ENCODE data around the gene NEGR1.

DNA sequence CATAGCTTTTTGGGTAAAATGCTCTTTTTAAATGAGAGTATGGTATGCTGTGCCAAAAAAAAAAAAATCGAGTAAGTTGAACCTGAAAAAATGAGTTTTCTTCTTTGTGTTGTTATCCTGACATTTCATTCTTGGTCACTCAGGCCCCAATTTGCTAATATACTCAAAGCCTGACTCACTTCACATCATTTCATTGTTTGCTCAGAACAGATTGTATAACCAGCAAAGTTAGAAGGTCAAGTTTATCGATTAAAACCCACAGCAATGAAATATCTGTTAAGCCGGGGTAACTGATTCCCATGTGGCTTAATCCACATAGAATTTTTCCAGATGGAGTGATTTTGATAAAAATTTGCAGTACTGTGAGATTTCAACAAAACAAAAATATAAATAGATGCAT lies 363.7 kb downstream of the NEGR1 start:
- TF ChIP-seq CTCF (IDR thresholded peaks at IDR 0.05; ENCODE audit: insufficient read depth, low read depth, low read length): no peak
- TF ChIP-seq EZH2 (IDR thresholded peaks at IDR 0.05; ENCODE audit: insufficient read depth, low read length): no peak
